GM19397 (cell line): Measurements from ENCODE around the gene ETNPPL.

Experiments
- ATAC-seq: cut with Tn5 transposase; IDR thresholded peaks from one replicate; pipeline ENCODE4 v1.9.1; 2021; ENCODE audit warnings: mild to moderate bottlenecking, moderate library complexity; ENCODE audit not compliant: unreplicated experiment

The ETNPPL gene

GRCh38 chr4:108762559-108763225 lies at the start of gene ETNPPL:
Gene ETNPPL (minus strand): TSS chr4:108763053. CDS start chr4:108762898, 155 bp downstream.
- ATAC-seq = no peak

GRCh38 chr4:108811486-108811885 lies 48.6 kb upstream of the ETNPPL start:
- ATAC-seq = no peak

GRCh38 chr4:108810087-108810486 lies 47.2 kb upstream of the ETNPPL start:
- no peak for ATAC-seq

DNA sequence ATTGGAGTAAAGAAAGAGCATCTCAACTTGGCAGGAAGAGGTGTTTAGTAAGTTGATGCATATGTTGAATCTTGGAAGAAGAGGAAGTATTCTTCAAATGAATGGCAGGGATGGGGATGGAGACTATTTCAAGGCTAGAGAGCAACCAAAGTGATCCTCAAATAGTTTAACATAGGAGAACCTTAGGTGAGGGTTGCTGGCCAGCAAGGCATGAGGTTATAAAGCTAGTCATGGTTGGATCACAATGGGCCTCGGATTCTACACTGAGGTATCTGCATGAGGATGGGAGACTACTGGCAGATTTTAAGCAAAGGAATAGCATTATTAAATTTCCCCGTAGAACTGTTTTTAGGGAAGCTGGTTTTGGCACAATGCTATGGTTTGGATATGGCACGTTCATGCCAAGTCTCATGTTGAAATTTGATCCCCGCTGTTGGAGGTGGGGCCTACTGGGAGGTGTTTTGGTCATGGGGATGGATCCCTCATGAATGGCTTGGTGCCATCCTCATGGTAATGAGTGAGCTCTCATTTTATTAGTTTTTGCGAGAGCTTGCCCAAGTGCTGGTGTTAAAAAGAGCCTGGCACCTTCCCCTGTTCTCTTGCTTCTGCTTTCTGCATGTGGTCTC lies 41.9 kb upstream of the ETNPPL start:
- ATAC-seq = no peak

GRCh38 chr4:108799306-108799705 lies 36.5 kb upstream of the ETNPPL start:
- ATAC-seq = no peak

- no peak for ATAC-seq
Observed at GRCh38 chr4:108796173-108796572, 33.3 kb upstream of the ETNPPL start.

DNA sequence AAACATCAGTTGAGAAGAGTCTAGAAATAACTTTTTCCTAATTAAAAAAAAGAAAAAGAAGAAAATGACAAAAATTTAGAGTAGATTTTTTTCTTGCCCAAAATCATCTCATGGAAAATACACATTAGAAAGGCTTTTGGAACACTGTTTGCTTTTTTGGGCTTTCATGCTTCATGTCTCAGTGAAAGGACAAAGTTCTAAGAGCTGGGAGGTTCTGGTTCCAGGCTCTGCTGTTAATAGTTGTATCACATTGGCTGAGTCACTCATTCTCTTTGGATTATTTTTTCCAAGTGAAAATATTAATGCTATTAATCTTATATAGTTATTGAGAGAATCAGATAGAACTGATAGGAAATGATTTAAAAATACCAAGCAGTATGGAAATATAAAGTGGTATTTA lies 32.9 kb upstream of the ETNPPL start:
- ATAC-seq = no peak

GRCh38 chr4:108794136-108794535 lies 31.3 kb upstream of the ETNPPL start:
- ATAC-seq = no peak

DNA sequence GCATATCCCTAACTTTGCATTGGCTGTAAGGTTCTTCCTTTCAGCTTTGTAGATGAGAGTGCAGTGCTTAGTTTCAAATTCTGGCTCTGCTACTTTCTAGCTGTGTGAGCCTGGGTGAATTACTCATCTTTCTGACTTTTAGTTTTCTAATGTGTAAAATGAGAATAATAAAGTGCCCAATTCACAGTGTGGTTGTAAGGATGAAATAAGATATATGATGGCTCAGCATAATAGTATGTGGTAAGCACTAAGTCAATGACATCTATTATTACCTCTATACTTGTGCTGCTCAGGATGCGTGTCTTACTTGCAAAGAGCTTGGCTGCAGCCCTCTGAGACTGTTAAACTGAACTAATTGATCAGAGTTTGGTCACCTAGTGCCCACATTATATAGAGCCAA lies 30.6 kb upstream of the ETNPPL start:
- no peak for ATAC-seq

GRCh38 chr4:108788731-108789130 lies 25.9 kb upstream of the ETNPPL start:
- no peak for ATAC-seq

DNA sequence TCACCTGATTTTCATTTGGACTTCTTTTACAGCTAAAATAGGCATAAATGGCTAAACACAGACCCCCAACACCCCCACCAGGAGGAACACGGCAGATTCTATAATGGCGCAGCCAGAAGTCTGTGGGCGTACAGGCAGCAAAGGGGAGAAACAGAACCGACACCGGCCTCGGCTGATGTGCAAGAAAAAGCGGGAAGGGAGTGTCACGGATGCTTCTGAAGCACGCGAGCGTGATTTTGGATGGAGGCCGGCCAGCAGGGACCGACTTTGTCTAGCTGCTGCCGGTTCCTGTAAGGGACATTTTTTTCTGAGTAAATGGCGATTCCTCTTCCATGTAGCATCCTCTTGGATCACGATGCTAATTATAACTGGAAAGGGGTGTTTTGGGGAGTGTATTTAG lies 24.9 kb upstream of the ETNPPL start:
- no peak for ATAC-seq

GRCh38 chr4:108787106-108787505 lies 24.3 kb upstream of the ETNPPL start:
- ATAC-seq = no peak

- no peak for ATAC-seq
Observed at GRCh38 chr4:108786351-108786750, 23.5 kb upstream of the ETNPPL start.

DNA sequence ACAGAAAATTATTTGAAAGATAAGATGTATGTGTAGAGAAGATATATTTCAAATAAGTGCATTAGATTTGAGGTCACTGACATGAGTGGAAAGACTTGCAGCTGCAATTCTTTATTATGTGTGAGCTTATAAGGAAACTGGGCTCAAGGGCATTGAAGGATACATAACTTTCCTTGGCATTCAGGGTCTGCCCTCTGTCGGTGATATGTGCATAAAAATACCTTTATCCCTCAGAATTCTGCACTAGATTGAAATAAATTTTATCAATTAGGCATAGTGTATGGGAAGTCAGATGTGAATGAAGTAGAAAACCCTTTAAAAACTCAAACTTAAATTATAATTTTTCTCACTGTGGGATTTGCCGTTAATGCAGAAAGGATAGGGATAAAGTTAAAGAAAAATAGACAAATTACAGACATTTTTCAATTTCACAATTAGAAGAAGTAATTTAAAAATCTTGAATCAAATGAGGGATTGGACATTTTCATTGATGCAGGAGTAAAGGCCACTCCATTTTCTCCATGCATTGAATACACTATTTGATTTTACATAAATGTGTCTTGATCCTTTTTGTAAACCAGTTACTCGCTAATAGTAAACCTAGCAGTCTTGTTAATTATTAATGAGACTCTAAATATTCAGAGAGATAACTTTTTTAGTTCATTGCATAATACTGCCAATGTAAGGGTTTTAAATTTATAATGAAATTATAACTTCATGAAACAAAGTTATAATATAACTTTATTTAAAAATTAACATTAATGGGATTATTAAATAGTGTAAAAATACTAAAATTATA lies 21.0 kb upstream of the ETNPPL start:
- ATAC-seq = no peak

GRCh38 chr4:108779958-108780357 lies 17.1 kb upstream of the ETNPPL start:
- no peak for ATAC-seq

DNA sequence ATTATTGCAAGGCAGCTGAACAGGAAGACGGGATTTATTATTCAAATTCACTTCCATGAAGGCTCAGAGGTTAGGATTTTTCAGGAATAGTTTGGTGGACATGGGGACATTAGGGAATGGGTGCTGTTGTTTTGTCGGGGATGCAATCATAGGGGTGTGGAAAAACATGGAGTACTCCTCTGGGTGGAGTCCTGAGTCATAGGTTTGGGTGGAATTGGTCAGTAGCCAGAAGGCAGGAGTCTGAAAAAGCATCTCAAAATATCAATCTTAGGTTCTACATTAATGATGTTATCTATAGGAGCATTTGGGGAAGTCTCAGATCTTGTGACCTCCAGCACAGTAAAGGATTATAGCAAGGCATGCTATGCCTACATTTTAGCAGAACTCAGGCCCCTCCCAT lies 14.5 kb upstream of the ETNPPL start:
- ATAC-seq = no peak

DNA sequence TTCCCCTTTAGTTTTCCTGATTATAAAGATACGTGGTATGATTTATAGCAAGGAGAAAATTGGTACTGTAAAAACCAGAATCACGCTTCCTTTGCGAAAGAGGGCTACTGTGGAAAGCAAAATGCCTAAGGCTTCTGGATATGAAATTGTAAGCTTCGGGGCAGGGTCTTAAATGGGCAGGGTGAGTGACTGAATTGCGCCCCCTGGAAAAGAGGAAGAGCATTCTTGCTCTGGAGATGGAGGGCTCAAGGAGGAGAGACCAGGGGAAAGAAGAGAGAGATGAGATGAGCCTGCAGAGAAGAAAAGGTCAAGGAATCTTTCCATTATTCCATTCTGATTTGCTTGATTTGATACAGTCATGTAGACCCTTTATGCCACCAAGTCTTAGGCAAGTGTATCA lies 13.1 kb upstream of the ETNPPL start:
- ATAC-seq = no peak

- ATAC-seq = no peak
Observed at GRCh38 chr4:108774809-108775530, 12.1 kb upstream of the ETNPPL start.

DNA sequence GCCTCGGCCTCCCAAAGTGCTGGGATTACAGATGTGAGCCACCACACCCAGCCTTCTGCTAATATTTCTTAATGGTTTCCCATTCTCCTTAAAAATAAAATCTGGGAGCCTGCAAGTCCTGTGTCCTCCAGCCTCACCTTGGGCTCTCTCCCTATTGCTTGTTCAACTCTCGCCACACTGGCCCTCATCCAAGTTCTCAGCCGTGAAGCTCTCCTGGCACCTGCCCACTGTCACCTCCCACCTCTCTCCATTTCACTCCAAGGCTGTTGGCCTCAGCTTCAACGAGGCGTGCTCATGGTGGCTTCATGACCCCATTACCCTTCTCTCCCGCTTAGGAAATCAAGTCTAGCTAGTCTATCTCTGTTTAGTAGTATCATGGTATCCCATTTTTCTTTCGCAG lies 9.5 kb upstream of the ETNPPL start:
- no peak for ATAC-seq

- ATAC-seq = no peak
Observed at GRCh38 chr4:108766058-108766457, 3.2 kb upstream of the ETNPPL start.

DNA sequence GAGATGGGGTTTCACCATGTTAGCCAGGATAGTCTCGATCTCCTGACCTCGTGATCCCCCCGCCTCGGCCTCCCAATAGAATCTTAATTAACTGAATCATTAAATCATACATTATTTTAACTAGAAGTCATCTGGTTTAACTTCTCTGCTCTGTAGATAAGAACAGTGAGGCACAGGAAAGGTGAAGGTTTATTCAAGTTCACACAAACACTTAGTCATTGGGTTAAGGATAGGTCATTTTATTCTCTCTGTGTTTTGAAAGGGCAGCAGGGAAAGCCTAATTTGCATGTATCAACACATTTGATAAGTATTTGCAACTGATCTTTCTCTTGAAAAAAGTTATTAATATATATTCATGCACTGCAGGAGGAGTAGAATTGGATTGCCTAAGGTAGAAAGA lies 1.1 kb upstream of the ETNPPL start:
- no peak for ATAC-seq
